Fibroblast of mammary gland (primary cell): ENCODE measurements around the gene CAMK2D.
"Not testable (repeated sequence)": the region's sequence is repeated elsewhere in the genome, so short reads cannot be mapped to it uniquely, and the experiment has no call there.

Source experiments
- DNase-seq: peaks from one replicate; pipeline ENCODE4 v3.0.0-alpha.2; 2010; ENCODE audit warnings: low read depth
- H3K4me3 ChIP-seq: 2 replicates; pipeline ENCODE4 v1.5.1; 2011; ENCODE audit warnings: low read depth, mild to moderate bottlenecking, low read length, moderate library complexity; ENCODE audit not compliant: control insufficient read depth
- CTCF ChIP-seq: conservative IDR thresholded peaks from 2 replicates; pipeline ENCODE4 v1.5.1; 2011; ENCODE audit warnings: low read depth, low read length, inconsistent platforms; ENCODE audit not compliant: control insufficient read depth, insufficient read depth

CAMK2D gene

GRCh38 chr4:113761620-113762185 is at the start of gene CAMK2D:
CAMK2D (minus strand) TSS chr4:113761738; CDS start chr4:113761068, 670 bp downstream.
- TF ChIP-seq CTCF = peak; percentile 59
- DNase-seq = peak; percentile 89
- H3K4me3 ChIP-seq = peak within 1 kb of the TSS; percentile 89

GRCh38 chr4:113810906-113811305 is 49.4 kb upstream of the CAMK2D start:
- H3K4me3 ChIP-seq = no peak overlapping the region
- DNase-seq = peak; percentile 80
- TF ChIP-seq CTCF = no peak

- peak; percentile 15 for DNase-seq
- no peak for TF ChIP-seq CTCF
- H3K4me3 ChIP-seq = no peak overlapping the region
These were observed 47.8 kb upstream of the CAMK2D start for GRCh38 chr4:113809311-113809710.

GRCh38 chr4:113806850-113807249 is 45.3 kb upstream of the CAMK2D start:
- TF ChIP-seq CTCF = no peak
- DNase-seq = no peak
- H3K4me3 ChIP-seq = no peak overlapping the region

GRCh38 chr4:113801882-113802281 is 40.3 kb upstream of the CAMK2D start:
- H3K4me3 ChIP-seq = no peak overlapping the region
- no peak for DNase-seq
- TF ChIP-seq CTCF = no peak

- not testable (repeated sequence) for DNase-seq, H3K4me3 ChIP-seq
These were observed 34.8 kb upstream of the CAMK2D start for GRCh38 chr4:113796381-113796780.

- no peak for TF ChIP-seq CTCF
- DNase-seq = no peak
- no peak overlapping the region for H3K4me3 ChIP-seq
These were observed 28.9 kb upstream of the CAMK2D start for GRCh38 chr4:113790478-113790877.
